ENCODE data around the gene AOX1. TPM values are rescaled to one million over a fixed set of nuclear protein-coding genes. Genes with fewer than 3 reads are reported as not detected.
A peak's percentile ranks its signal among the peaks of the same experiment; 100 is the strongest.
"Not testable (repeated sequence)": the region's sequence is repeated elsewhere in the genome, so short reads cannot be mapped to it uniquely, and the experiment has no call there.

The AOX1 gene
- total RNA-seq, 1 donor from 2014 or later = 8.0 TPM

GRCh38 chr2:200602584-200602983, 16.8 kb downstream of the AOX1 start:
- DNase-seq (ENCODE audit: low read depth) = no peak

- DNase-seq (ENCODE audit: low read depth) = peak; percentile 70
These were observed 18.2 kb downstream of the AOX1 start for GRCh38 chr2:200603972-200604371.

GRCh38 chr2:200604571-200605255, 18.9 kb downstream of the AOX1 start:
- no peak for DNase-seq (ENCODE audit: low read depth)

GRCh38 chr2:200608341-200609027, 22.7 kb downstream of the AOX1 start:
- DNase-seq (ENCODE audit: low read depth) = no peak

- peak; percentile 72 for DNase-seq (ENCODE audit: low read depth)
These were observed 23.3 kb downstream of the AOX1 start for GRCh38 chr2:200609028-200609614.

- DNase-seq (ENCODE audit: low read depth) = not testable (repeated sequence)
These were observed 24.4 kb downstream of the AOX1 start for GRCh38 chr2:200610217-200610616.

GRCh38 chr2:200613692-200614091, 27.9 kb downstream of the AOX1 start:
- DNase-seq (ENCODE audit: low read depth) = no peak

GRCh38 chr2:200614249-200614648, 28.4 kb downstream of the AOX1 start:
- no peak for DNase-seq (ENCODE audit: low read depth)

GRCh38 chr2:200615247-200615646, 29.4 kb downstream of the AOX1 start:
- peak; percentile 90 for DNase-seq (ENCODE audit: low read depth)

GRCh38 chr2:200616193-200616592, 30.4 kb downstream of the AOX1 start:
- DNase-seq (ENCODE audit: low read depth) = no peak

GRCh38 chr2:200616656-200617055, 30.8 kb downstream of the AOX1 start:
- no peak for DNase-seq (ENCODE audit: low read depth)

- no peak for DNase-seq (ENCODE audit: low read depth)
These were observed 31.6 kb downstream of the AOX1 start for GRCh38 chr2:200617156-200618053.

GRCh38 chr2:200618054-200618419, 32.2 kb downstream of the AOX1 start:
- DNase-seq (ENCODE audit: low read depth) = no peak

- DNase-seq (ENCODE audit: low read depth) = no peak
These were observed 32.8 kb downstream of the AOX1 start for GRCh38 chr2:200618590-200619021.

GRCh38 chr2:200619279-200619678, 33.5 kb downstream of the AOX1 start:
- no peak for DNase-seq (ENCODE audit: low read depth)

- DNase-seq (ENCODE audit: low read depth) = no peak
These were observed 35.0 kb downstream of the AOX1 start for GRCh38 chr2:200620606-200621390.

GRCh38 chr2:200622106-200622505, 36.3 kb downstream of the AOX1 start:
- DNase-seq (ENCODE audit: low read depth) = no peak

GRCh38 chr2:200624026-200624425, 38.2 kb downstream of the AOX1 start:
- no peak for DNase-seq (ENCODE audit: low read depth)

- no peak for DNase-seq (ENCODE audit: low read depth)
These were observed 38.8 kb downstream of the AOX1 start for GRCh38 chr2:200624658-200625057.

- DNase-seq (ENCODE audit: low read depth) = no peak
These were observed 39.5 kb downstream of the AOX1 start for GRCh38 chr2:200625282-200625681.

- DNase-seq (ENCODE audit: low read depth) = peak; percentile 41
These were observed 40.1 kb downstream of the AOX1 start for GRCh38 chr2:200625958-200626363.
